ENCODE measurements around the gene LRIG1.
A peak's percentile ranks its signal among the peaks of the same experiment; 100 is the strongest.

Gene LRIG1

GRCh38 chr3:66487465-66487864 is 13.4 kb downstream of the LRIG1 start:
- no peak for DNase-seq

- no peak for DNase-seq
Observed at GRCh38 chr3:66486646-66487045, 14.2 kb downstream of the LRIG1 start.

DNA sequence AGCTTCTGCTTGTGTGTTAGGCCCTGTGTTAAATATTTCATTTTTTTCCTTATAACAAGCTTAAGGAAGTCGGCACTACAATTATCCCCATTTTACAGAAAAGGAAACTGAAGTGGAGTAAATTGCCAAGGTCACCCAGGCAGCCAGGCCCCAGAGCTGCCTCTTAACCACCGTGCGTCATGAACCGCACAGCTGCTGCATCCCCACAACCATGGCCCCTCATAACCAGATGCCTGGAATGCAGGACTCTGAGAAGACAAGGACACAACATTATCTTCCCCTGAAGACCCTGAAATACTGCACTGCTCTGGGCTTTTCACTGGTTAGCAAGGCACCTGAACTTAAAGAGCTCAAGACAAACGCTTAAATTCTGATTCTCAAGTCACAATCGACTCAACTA is 14.6 kb downstream of the LRIG1 start:
- DNase-seq: no peak

GRCh38 chr3:66485291-66485968 is 15.4 kb downstream of the LRIG1 start:
- no peak for DNase-seq

GRCh38 chr3:66484106-66484844 is 16.5 kb downstream of the LRIG1 start:
- DNase-seq: no peak

GRCh38 chr3:66483409-66483906 is 17.4 kb downstream of the LRIG1 start:
- DNase-seq: no peak

DNA sequence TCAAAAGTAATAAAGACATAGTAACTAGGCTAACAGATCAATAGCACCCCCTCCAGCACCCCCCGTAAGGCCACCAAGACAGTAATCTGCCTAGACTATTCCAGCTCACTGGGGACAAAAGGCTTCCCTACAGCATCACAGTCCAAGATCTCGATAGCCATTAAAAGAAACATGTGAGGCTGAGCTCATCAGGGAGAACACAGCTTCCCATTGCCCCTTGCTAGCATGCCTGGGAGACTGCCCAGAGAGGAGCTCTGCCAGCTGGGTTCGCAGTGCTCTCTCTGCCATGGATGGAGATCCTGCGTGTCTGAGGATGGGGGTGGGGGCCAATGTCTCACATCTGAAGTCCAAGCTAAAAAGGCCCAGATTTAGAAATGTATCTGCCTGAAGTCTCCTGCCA is 17.8 kb downstream of the LRIG1 start:
- DNase-seq: no peak

- DNase-seq: no peak
Observed at GRCh38 chr3:66482018-66482404, 18.8 kb downstream of the LRIG1 start.

DNA sequence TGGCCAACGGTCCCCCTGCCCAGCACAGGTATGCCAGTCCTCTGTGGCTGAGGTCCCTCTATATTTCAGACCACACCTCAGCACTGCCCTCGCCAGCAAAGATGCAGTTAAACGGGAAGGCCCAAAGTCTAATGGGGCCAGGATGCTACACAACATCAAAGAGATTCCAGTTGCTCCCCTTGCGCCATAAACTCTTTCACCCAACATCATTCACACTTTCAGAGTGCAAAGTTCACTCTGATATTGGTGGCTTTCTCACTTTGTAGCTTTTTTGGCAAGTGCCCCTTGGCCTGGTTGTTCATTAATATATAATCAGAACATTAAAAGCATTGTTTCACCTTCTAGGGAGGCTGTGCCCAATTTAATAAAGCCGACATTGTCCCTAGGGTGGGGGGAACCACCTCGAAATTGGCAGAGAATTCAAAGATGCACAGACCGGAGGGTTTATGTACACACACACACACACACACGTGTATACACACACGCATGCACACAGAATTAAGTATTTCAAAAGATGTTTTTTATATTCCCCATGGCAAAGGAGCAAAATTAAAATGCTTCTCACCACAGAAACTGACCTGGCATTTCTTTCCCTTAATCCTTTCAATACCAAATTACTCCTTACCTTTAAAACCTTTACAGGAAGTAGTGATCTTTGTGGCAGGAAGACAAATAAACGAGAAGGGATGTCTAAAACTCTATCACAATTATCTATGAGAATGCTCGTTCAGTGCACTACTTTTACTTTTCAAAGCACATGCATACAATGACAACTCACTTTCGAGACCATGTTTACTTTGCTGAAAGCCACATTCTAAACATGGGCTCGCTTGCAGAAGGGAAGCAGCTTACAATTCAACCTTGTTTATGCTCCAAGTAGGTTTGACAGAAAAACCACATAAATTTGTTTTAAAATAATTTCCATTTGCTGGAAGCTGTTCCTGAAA is 19.5 kb downstream of the LRIG1 start:
- DNase-seq: no peak

- DNase-seq: no peak
Observed at GRCh38 chr3:66480666-66481065, 20.2 kb downstream of the LRIG1 start.

- DNase-seq: no peak
Observed at GRCh38 chr3:66479532-66479947, 21.3 kb downstream of the LRIG1 start.

DNA sequence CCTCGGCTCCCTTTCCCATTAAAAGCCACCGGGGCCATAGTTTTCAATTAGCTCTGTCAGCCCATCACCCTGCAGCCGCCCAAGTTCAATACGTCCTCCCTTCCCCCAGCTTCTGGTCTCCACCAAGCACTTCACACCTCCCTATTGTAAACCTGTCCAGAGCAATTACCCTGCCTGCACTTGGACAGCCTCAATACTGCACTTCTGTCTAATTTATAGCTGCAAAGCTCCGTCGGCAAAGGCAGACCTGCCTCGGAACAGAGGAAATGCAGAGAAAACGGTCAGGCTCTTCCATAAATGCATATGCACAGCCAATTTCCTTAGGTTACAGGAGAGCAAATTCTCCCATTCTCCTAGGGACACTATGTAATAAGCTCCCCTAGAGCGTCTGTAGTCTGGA is 21.9 kb downstream of the LRIG1 start:
- DNase-seq: peak; percentile 56

- DNase-seq: no peak
Observed at GRCh38 chr3:66477856-66478255, 23.0 kb downstream of the LRIG1 start.

- no peak for DNase-seq
Observed at GRCh38 chr3:66476852-66477381, 23.9 kb downstream of the LRIG1 start.

- DNase-seq: no peak
Observed at GRCh38 chr3:66475386-66476020, 25.3 kb downstream of the LRIG1 start.

DNA sequence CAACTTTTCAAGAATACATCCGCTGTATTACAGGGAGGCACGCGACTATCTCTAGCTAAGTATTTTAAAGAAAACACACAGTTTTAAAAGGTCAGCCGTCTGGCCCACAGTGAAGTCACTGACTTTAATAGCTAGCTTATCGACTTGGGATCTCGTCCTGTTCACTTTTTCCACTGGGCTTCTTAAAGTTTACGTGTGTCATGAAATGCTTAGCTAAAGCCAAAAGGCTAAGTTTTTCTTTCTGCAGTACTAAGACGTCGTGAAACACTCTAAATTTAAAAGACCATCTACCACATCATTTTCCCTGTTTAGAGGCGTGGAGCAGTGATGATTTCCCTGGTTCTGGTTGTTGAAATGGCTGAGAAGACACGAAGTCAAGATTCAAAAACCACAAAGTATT is 27.1 kb downstream of the LRIG1 start:
- no peak for DNase-seq

DNA sequence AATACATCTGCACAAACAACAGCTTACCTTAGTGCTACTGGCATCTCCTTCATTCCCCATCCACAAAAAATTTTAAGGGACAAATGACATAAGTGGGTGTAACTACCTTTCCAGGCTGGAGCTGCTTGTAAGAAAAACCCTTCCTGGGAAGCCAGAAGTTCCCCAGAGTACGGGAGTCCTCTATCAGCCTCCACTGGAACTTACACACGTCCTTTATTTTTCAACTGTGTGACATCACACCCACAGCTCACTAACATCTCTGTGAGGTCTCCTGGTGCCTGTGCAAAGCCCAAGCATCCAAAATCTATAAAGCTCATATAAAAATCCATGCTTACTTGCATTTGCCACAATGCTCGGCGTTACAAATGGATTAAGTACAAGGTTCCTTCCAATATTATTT is 27.6 kb downstream of the LRIG1 start:
- DNase-seq: no peak

DNA sequence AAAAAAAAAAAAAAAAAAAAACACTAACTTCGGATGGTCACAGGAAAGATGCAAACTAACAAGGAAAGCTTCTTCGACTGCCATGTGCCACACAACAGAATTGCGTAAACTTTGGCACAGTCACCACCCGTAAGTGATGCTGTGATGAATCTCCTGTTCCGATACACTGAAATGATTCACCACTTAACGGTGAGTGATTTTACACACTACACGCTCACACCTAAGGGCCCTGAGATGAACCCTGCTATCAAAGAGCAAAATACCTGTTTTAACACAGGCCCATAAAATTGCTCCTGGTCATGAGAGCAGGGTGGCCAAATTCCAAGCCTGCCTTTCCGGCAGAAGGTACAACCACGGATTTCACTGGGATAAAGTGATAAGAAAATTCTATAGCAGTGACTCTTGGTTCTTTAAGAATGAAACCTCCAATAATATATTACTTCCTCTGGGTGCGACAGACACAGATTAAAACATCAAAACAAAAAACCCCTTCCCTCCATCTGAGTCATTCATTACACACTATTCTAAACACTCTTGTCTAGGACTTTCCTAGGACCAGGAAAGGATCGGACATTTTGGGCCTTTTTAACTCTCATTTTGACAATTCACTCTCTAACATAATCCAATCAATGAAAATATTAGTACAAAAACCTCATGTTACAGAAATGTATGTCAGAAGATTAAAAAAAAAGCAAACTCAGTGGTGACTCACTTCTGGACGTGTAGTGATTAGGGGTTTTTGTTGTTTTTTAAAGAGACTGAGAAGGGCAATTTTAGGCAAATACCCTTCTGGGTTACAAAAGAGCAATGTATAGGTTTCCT is 28.3 kb downstream of the LRIG1 start:
- DNase-seq: no peak

GRCh38 chr3:66470956-66471686 is 29.7 kb downstream of the LRIG1 start:
- no peak for DNase-seq

DNA sequence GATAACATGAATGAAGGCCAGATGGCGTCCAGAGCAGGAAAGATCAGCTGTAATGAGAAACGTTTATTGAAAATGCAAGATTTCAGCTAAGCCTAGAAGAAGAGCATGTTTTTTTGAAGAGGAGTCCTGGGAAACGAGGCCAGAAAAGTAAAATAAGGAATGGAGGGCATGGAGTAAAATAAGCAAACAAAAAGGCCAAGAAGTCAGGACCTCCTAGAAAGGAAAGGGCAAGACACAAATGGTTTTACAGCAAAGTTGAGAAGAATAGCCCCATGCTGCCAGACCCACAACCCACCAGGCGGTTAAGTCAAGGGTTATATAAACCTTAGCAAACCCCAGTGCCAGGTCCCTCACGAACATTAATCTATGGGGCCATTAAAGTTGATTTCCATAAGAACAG is 30.5 kb downstream of the LRIG1 start:
- DNase-seq: no peak

- DNase-seq: no peak
Observed at GRCh38 chr3:66469220-66469640, 31.6 kb downstream of the LRIG1 start.
